GM12865 (cell line): ENCODE data around the gene SEMA6A.

Experiments used
- DNase-seq: peaks from one replicate; pipeline ENCODE4 v3.0.0; 2010; ENCODE audit warnings: low read depth
- H3K4me3 ChIP-seq: 2 replicates; pipeline ENCODE4 v1.5.1; 2011; ENCODE audit warnings: mild to moderate bottlenecking, low read depth, low read length, control low read depth
- CTCF ChIP-seq: IDR thresholded peaks from 2 replicates; pipeline ENCODE4 v1.5.1; 2011; ENCODE audit warnings: low read length, control low read depth, low read depth, inconsistent platforms; ENCODE audit not compliant: insufficient read depth; ENCODE audit errors: missing control alignments

The SEMA6A gene

GRCh38 chr5:116495786-116496357 lies 78.8 kb downstream of the SEMA6A start:
- DNase-seq, result no peak
- H3K4me3 ChIP-seq, result no peak overlapping the region
- no peak for TF ChIP-seq CTCF

GRCh38 chr5:116494784-116495450 lies 79.7 kb downstream of the SEMA6A start:
- H3K4me3 ChIP-seq, result no peak overlapping the region
- DNase-seq, result no peak
- TF ChIP-seq CTCF, result no peak

GRCh38 chr5:116492776-116493175 lies 81.8 kb downstream of the SEMA6A start:
- no peak for DNase-seq
- no peak for TF ChIP-seq CTCF
- H3K4me3 ChIP-seq, result no peak overlapping the region

GRCh38 chr5:116492016-116492623 lies 82.5 kb downstream of the SEMA6A start:
- DNase-seq, result peak; percentile 23

GRCh38 chr5:116488356-116489041 lies 86.1 kb downstream of the SEMA6A start:
- no peak for DNase-seq
- no peak for TF ChIP-seq CTCF
- no peak overlapping the region for H3K4me3 ChIP-seq

More at GRCh38 chr5:116492016-116492623, 82.5 kb downstream of the SEMA6A start:
- no peak overlapping the region for H3K4me3 ChIP-seq
- no peak for TF ChIP-seq CTCF

- TF ChIP-seq CTCF, result no peak
- no peak for DNase-seq
- no peak overlapping the region for H3K4me3 ChIP-seq
Observed at GRCh38 chr5:116487045-116487444, 87.6 kb downstream of the SEMA6A start.
